ENCODE data around the gene OVCA2.

OVCA2 gene

DNA sequence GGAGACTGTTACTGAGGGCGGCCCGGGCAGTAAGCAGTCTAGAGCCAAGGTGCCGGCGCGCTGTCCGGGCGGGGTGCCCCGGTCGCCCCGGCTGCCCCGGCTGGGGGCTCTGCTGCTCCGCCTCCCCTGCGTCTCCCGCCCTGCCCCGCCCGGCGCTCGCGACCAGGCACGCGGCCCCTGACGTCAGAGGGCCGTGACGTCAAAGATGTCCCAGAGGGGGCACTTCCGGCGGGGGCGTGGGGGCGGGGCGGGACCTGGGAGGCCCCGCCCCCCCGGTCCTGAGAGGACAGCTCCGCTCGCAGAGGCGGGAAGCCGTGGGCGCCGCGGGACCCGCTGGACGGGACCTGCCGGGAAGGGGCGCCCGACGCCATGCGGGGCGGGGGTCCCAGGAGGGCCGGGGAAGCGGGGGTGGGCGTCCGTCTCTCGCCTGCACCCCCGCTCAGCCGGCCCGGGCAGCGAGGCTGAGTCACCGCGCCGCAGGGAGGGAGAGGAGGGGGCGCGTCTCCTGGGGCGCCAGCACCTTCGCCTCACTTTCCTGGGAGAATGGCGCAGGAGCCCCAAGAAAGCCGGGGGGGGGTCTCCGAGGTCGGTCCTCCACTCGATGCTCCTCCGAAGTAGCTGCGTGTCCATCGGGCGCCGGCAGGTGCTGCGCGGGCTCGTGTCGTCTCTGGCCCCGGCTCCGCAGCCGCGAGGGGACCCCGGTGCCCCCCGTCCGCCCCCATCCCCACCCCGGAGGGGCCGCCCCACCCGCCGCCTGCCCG is 8.7 kb downstream of the OVCA2 start (continued):
- TF ChIP-seq, protein P1, sequence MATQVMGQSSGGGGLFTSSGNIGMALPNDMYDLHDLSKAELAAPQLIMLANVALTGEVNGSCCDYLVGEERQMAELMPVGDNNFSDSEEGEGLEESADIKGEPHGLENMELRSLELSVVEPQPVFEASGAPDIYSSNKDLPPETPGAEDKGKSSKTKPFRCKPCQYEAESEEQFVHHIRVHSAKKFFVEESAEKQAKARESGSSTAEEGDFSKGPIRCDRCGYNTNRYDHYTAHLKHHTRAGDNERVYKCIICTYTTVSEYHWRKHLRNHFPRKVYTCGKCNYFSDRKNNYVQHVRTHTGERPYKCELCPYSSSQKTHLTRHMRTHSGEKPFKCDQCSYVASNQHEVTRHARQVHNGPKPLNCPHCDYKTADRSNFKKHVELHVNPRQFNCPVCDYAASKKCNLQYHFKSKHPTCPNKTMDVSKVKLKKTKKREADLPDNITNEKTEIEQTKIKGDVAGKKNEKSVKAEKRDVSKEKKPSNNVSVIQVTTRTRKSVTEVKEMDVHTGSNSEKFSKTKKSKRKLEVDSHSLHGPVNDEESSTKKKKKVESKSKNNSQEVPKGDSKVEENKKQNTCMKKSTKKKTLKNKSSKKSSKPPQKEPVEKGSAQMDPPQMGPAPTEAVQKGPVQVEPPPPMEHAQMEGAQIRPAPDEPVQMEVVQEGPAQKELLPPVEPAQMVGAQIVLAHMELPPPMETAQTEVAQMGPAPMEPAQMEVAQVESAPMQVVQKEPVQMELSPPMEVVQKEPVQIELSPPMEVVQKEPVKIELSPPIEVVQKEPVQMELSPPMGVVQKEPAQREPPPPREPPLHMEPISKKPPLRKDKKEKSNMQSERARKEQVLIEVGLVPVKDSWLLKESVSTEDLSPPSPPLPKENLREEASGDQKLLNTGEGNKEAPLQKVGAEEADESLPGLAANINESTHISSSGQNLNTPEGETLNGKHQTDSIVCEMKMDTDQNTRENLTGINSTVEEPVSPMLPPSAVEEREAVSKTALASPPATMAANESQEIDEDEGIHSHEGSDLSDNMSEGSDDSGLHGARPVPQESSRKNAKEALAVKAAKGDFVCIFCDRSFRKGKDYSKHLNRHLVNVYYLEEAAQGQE (tag by site-specific recombination; IDR thresholded peaks at IDR 0.05), result peak; percentile 55; the same call in 1 of the 2 replicates
- TF ChIP-seq ZNF223 (tag by site-specific recombination; IDR thresholded peaks at IDR 0.05), result 0 out of 2 replicates have a peak, but pooled peaks have one; percentile 43
- peak; percentile 84 for TF ChIP-seq GLIS2 (tag by site-specific recombination; IDR thresholded peaks at IDR 0.05)
- no peak for TF ChIP-seq ZBTB49 (tag by site-specific recombination; IDR thresholded peaks at IDR 0.05; ENCODE audit: low read depth)
- TF ChIP-seq ZBTB10 (tag by site-specific recombination; IDR thresholded peaks at IDR 0.05), result 0 out of 2 replicates have a peak, but pooled peaks have one; percentile 51
- TF ChIP-seq ZNF544 (tag by site-specific recombination; IDR thresholded peaks at IDR 0.05), result no peak
- TF ChIP-seq ZBTB21 (tag by site-specific recombination; IDR thresholded peaks at IDR 0.05), result peak; percentile 96
- TF ChIP-seq ZNF175 (tag by site-specific recombination; IDR thresholded peaks at IDR 0.05), result no peak
- no peak for TF ChIP-seq ZNF211 (tag by site-specific recombination; IDR thresholded peaks at IDR 0.05; ENCODE audit: low read depth)
- TF ChIP-seq ZNF398 (tag by site-specific recombination; IDR thresholded peaks at IDR 0.05), result peak; percentile 57; the same call in 1 of the 2 replicates
- peak; percentile 57 for TF ChIP-seq EGR2 (tag by site-specific recombination; IDR thresholded peaks at IDR 0.05; ENCODE audit: low read depth)
- TF ChIP-seq PBX3 (CRISPR knock-in tag; IDR thresholded peaks at IDR 0.05), result no peak
- TF ChIP-seq SP2 (tag by site-specific recombination; IDR thresholded peaks at IDR 0.05), result peak; percentile 57
- TF ChIP-seq ZEB2 (tag by site-specific recombination; IDR thresholded peaks at IDR 0.05), result 0 out of 2 replicates have a peak, but pooled peaks have one; percentile 60
- TF ChIP-seq ZBTB8A (tag by site-specific recombination; IDR thresholded peaks at IDR 0.05), result 0 out of 2 replicates have a peak, but pooled peaks have one; percentile 36
- no peak for TF ChIP-seq ZNF155 (tag by site-specific recombination; IDR thresholded peaks at IDR 0.05)
- no peak; the same call in 1 of the 2 replicates for TF ChIP-seq ZNF76 (tag by site-specific recombination; IDR thresholded peaks at IDR 0.05; ENCODE audit: borderline replicate concordance, low read depth)
- TF ChIP-seq SP3 (tag by site-specific recombination; IDR thresholded peaks at IDR 0.05), result peak; percentile 65
- peak; percentile 73 for TF ChIP-seq KLF9 (tag by site-specific recombination; IDR thresholded peaks at IDR 0.05; ENCODE audit: low read depth)
- TF ChIP-seq IKZF3 (tag by site-specific recombination; IDR thresholded peaks at IDR 0.05), result peak; percentile 75
- TF ChIP-seq ZNF138 (tag by site-specific recombination; IDR thresholded peaks at IDR 0.05; ENCODE audit: borderline replicate concordance), result no peak
- peak; percentile 61 for TF ChIP-seq GLIS1 (tag by site-specific recombination; IDR thresholded peaks at IDR 0.05)
- TF ChIP-seq ZNF677 (tag by site-specific recombination; IDR thresholded peaks at IDR 0.05), result peak; percentile 50; the same call in 1 of the 2 replicates
- no peak for TF ChIP-seq ZNF707 (tag by site-specific recombination; IDR thresholded peaks at IDR 0.05)
- no peak for TF ChIP-seq ZNF416 (tag by site-specific recombination; IDR thresholded peaks at IDR 0.05)
- TF ChIP-seq ZNF16 (tag by site-specific recombination; IDR thresholded peaks at IDR 0.05; ENCODE audit: low read depth), result no peak
